HG03558 (cell line): ENCODE data around the gene CCDC12.

Experiments used
- ATAC-seq: cut with Tn5 transposase; IDR thresholded peaks from one replicate; pipeline ENCODE4 v1.9.1; 2021; ENCODE audit warnings: moderate number of reproducible peaks; ENCODE audit not compliant: unreplicated experiment; ENCODE audit errors: extremely low read depth

The CCDC12 gene

DNA sequence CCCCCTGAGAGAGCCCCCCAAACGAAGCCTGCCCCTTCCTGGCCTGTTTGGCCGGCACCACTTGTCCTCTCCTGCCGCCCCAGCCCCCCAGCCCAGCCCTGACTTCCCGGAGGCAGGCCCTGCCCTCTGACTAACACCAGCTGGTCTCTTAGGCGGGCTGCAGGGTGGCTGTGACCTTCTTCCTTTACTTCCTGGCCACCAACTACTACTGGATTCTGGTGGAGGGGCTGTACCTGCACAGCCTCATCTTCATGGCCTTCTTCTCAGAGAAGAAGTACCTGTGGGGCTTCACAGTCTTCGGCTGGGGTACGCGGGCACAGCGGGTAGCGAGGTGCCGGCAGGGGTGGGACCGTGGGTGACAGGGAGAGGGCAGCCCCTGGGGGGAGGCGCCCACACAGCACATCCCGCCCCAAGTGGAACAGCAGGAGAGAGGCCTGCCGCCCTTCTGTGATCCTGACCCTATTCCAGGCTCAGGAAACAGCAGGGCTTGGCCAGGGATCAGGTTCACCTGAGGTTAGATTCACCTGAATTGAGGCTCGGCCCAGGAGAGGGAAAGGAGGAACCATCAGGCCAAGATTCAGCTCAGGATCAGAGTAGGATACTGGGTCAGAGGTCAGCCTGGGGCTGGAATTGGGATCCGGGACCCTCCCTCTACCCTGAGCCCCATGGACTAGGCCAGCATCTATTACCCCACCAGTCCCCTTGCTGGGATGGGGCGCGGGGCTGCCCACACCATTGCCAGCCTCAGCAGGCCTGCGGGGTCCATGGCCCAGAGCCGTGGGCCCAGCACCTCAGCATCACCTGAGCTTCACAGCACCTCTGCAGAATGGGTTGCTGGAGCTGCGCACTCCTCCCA, 77.2 kb downstream of the CCDC12 start:
- ATAC-seq = no peak

DNA sequence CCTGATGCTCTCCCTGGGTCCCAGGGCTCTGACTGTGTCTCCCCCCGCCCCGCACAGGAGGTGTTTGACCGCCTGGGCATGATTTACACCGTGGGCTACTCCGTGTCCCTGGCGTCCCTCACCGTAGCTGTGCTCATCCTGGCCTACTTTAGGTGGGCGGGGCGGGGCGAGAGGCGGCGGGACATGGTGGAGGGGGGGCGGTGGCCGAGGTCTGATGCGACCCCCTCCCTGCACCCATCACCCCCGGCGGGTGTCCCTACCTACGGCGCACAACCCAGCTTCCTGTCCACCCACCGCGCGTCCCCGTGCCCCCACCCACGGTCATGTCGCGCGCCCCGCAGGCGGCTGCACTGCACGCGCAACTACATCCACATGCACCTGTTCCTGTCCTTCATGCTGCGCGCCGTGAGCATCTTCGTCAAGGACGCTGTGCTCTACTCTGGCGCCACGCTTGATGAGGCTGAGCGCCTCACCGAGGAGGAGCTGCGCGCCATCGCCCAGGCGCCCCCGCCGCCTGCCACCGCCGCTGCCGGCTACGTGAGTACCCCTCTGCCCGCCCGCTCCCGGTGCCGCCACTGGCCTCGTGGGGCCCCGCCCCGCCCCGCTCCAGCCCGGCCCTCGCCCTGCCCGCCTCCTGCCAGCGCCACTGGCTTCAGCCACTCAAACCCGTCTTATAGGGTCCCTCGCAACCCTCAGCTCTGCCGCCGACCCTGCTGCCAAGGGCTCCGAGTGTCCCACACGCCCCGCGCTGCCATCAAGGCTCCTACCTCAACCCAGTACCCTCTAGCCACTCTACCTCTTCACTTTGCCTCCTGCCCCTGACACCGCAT, 78.0 kb downstream of the CCDC12 start:
- no peak for ATAC-seq

DNA sequence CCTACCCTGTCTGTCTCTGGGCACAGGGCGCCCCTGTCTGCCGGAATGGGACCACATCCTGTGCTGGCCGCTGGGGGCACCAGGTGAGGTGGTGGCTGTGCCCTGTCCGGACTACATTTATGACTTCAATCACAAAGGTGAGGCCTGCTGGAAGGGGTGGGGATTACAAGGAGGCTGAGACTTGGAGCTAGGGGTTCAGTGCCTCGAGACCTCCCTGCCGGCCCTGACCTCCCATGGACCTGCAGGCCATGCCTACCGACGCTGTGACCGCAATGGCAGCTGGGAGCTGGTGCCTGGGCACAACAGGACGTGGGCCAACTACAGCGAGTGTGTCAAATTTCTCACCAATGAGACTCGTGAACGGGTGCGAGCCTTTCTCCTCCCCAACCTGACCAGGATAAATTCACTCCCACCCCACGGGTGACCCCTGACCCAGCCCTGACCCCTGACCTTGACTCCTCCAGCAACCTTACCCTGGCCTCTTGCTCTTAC, 78.7 kb downstream of the CCDC12 start:
- no peak for ATAC-seq

DNA sequence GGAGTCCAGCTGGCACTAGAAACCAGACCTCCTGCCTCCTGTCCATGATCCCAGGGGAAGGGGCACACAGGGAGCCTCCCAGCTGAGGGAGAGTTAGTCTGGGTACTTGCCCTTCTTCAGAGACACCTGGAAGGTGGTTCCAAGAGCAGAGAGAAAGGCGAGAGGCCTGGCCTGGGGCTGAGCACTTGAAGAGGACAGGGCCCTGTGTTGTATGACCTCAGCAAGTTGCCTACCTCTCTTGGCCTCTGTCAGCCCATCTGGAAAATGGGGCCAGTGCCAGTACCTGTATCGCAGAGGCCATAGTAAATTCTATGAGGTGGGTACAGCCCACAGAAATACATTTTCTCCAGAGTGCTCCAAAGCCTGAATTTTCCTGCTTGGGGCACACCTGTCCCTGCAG, 79.5 kb downstream of the CCDC12 start:
- no peak for ATAC-seq

DNA sequence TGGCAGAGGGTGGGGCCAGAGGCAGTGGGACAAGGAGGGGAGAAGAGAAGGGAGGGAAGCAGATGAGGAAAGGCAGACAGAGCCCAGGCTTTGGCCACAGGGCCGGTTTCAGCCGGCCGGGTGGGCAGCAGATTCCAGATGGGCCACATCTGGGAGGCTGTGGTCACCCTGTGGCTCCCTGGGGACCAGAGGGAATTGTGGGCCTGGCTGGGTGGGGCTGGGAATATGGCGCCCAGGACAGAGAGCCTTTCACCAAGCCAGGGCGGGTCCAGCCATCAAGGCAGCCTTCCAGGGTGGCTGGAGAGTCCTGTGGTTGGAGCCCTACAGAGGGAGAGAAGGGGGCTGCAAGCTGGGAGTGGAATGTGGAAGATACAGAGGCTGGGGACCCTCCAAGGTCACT, 80.2 kb downstream of the CCDC12 start:
- no peak for ATAC-seq

DNA sequence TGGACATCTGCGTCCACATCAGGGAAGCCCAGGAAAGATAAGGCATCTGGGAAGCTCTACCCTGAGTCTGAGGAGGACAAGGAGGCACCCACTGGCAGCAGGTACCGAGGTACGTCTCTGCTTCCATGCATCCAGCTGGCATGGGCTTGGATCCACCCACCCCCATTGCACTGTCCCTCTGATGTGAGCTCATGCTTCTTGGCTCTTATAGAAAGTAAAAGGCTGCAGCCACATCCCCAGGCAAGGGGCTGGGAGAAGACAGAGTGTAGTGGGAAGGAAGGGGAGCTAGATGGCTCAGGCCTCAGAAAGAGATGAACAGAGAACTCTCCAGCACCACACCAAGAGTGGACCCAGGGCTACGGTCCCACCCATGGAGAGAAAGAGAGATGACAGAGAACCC, 80.8 kb downstream of the CCDC12 start:
- no peak for ATAC-seq

DNA sequence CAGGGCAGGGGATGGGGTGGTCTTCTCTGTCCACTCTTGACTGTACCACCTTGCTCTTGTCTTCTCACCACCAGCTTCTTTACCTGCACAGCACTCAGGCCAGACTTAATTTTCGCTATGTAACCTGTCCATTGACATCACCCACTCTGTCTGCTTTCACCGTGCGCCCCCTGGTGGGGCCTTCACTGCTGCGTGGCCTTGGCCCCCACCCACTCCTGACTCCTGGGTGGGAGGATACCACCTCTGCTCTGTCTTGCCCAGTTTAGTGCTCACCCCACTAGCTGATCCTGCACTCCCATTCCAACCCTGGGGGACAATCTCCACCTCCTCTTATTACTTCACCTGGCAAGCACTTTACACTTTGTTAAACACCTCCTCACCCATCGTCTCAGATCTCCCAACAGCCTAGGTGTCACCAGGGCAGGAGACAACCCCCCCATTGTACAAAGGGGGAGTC, 81.3 kb downstream of the CCDC12 start:
- no peak for ATAC-seq

DNA sequence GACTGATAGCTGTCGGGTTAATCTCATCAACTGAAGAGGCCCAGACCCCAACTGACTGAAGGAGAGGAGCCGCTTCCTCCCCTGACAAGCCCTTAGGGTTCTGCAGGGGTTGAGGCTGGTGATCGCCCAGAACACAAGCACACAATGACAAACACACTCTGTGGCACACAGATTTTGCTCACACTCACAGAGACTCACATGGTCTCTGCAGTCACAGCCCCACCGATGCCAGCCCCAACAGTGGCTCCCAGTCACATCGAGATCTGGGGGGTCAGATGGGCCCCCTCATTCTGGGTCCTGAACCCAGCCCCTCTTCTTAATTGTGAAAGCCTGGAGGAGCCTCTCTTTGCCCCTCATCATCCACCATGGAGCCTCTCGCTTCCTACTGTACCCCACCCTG, 82.3 kb downstream of the CCDC12 start:
- no peak for ATAC-seq

DNA sequence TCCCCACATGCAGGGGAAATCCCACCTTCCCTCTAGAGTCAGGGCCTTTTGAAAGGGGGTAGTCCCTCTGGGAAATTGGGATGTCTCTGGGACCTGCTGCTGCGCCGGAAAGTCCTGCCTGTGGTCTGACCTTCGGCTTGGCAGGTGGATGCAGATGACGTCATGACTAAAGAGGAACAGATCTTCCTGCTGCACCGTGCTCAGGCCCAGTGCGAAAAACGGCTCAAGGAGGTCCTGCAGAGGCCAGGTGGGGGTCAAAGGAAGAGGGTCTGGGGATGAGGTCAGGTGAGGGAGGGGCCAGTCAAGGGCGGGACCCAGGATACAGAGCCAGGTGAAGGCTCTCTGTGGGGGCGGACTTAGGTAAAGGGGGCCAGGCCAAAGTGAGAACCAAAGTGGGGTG, 82.8 kb downstream of the CCDC12 start:
- no peak for ATAC-seq

DNA sequence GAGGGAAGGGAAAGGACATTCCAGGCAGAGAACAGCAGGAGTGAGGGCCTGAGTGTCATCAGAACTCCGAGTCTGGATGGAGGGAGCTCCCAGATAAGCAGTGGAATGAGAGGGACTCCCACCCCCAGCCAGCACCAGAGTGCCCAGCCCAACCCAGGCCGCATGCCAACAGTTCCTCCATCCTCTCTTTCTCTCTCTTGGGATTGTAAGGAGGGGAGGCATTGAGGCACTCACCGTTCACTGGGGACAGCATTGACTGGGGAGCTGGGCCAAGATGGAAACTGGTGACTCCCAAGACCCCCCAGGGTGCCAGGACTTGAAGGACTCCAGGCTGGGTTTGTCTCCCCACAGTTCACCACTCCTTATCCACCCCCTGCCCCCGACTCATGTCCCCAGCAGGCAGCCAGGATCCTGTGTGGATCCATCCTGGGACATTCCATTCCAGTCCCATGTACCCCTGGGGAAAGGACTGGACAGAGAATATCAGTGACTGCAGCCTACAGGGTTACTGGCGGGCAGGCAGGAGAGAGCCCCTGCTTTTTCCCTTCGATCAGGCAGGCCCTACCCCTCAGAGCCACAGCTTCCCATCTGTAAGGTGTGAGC, 83.3 kb downstream of the CCDC12 start:
- no peak for ATAC-seq

DNA sequence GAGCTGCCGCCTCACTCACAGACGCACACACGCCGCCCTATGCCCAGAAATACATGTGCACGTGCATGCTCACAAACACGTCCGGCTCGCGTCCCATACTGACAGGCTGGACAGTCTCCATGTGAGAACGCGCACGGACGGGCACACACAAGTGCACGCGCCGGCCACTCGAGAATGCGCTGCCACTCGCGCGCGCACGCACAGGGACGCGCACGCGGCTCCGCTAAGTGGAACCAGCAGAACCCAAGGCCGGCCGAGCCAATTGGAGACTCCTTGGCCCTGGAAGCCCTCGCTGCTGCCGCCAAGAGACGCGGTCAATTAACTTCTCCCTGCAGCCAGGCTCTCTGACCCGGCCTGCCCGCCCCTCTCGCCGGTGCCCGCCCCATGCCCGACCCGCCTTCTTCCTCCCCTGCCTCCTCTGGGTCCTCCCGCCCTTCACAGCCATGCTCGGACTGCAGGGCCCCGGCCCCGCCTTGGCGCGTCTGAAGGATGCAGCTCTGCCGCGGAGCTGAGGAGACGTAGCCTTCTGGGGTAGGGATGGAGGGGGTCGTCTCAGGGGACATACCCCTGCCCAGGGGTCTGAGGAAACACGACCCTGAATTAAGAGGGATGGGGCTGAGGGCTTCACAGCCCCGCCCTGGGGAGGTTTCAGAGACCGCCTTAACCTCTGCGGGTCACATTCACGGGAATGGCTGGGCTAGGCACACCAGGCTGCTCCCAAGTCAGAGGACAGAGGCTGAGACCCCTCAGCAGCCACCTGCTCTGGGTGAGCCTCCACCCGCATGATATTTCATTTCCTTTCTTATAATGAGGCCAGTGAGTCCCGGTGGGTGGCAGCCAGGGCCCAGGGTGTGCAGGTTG, 84.0 kb downstream of the CCDC12 start:
- no peak for ATAC-seq

DNA sequence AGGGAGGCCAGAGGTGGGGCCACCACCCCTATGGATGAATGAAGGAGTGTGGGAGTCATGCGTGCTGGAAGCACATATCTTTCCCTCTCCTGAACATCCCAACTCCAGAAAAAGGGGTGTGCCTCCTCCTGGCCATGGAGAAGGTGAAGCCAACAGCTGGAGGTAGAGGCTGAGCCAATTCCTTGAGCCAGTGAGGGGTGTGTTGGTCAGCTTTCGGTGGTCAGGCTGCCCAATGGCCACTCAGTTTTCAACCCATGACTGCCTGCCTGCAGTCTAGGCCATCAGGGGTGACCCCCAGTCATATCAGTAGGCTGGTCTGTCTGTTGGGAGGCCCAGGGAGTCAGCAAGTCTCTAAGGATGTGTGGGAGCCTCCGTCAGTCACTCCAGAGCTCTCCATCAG, 85.4 kb downstream of the CCDC12 start:
- no peak for ATAC-seq

DNA sequence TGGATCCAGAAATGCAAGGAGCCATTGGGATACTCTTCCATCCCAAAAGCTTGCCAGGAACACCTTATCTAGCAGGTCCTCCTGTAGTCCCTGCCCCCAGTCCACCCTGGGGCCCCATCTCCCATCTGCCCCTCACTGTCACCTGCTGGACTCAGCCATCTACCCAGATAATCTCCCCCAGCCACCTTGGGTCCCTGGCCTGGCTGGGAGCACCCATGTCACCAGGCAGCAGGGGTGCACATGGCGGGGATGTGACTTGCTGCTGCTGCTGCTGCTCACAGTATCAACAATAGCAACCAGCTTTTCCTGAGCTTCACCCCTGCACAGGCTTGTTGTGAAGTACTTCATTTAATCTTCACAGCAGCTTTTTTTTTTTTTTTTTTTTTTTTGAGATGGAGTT, 86.4 kb downstream of the CCDC12 start:
- ATAC-seq = no peak

DNA sequence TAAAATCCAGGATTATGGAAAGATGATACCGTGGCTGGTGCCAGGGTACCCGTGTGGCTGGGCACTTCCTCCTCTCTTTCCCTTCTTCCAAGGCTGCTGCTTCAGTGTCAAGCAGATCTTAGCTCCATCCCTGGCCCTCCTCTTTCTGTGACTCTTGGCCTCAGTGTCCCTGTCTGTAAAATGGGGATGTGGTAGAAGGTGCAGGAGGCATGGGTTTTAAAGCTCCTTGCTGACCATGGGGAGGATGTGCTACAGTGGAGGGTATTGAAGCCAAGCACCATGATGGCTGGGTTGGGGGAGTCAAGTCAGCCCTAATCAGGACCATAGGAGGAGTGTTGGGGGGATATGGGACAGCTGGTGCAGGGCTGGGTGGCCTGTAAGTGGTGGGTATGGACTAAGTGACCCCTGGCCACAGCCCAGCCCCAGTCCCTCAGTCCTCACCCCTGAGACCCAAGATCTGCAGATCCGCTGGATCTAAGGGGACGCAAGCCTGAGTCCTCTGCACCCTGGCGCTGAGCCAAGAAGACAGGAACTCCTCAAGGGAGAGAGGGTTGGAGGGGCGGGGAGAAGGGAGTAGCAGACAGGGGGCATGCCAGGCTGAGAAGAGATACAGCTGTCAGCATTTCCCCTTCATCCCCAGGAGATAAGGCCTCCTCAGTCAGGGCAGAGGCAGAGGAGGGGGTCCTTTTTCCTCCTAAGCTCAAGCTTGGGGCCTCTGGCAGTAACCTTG, 87.0 kb downstream of the CCDC12 start:
- no peak for ATAC-seq

DNA sequence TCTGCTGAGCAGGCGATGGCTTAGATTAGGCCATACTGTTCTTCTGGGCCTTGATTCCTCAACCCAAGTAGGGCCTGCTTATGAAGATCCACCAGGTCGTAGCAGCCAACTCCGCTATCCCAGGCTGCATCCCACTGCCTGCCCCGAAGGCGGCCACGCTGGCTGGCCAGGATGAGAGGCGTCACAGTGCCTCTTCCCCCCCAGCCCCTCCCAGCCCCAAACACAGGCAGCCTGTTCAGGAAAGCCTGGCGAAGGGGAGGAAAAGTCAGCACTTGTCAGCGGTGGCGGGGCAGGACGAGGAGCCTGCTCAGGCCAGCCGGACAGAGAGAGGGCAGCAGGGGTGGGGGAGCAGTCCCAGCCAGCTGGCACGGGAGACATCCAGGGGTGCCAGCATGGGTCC, 87.8 kb downstream of the CCDC12 start:
- ATAC-seq = no peak

DNA sequence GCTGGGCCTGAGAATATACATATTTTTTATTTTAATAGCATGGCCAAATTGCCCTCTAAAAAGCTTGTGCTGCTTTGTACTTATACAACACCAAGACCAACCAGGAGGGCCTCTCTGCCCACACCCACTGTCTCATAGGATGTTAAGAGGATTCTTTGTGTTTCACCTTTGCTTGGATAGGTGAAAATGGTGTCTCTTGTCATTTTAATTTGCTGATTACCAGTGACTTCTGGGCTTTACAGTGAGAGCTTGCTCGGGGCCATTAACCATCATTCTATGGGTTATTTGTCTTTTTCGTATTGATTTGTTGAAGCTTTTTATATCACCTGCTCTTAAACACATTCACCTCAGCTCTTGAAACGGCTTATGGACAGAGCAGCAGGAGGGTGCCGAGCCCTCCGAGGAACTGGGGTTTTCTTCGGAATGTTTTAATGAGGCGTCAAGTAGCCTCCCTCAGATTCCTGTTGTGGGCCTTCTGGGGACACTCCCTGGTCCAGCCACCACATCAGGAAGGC, 88.5 kb downstream of the CCDC12 start:
- no peak for ATAC-seq

DNA sequence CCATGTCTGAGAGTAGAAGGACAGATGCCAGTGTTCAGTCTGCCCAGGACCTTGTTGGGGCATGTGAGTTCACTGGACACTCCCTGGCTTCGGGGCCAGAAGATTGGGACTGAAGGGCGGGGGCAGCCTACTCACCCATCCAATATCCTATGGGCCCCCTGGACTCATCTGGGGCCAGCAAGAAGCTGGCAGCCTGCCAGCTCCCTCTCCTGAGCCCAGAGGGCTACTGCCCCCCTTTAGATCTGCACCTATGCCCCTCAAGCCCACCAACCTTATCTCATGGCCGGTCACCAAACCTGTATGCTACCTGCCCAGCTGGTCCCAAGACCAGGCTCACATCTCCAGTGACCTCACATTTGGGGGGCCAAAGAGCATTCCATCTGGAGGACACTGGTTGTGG, 90.9 kb downstream of the CCDC12 start:
- no peak for ATAC-seq

DNA sequence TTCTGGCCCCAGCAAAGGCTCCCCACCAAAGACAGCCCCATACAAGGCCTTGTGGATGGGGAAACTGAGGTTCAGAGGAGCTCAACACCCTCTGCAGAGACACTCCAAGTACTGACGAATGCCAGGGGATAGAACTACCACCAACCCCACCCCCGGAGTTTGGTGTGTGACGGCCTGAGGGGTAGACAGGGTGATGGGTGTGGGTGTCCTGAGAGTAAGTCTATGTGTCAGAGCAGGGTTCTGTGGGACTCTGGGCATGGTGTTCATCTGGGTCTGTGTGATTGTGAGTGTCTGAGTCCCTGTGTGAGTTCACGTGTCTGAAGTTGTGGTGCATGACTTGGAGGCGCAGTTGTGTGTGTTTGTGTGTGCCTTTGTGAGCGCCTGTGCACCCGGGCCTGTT, 91.6 kb downstream of the CCDC12 start:
- no peak for ATAC-seq

DNA sequence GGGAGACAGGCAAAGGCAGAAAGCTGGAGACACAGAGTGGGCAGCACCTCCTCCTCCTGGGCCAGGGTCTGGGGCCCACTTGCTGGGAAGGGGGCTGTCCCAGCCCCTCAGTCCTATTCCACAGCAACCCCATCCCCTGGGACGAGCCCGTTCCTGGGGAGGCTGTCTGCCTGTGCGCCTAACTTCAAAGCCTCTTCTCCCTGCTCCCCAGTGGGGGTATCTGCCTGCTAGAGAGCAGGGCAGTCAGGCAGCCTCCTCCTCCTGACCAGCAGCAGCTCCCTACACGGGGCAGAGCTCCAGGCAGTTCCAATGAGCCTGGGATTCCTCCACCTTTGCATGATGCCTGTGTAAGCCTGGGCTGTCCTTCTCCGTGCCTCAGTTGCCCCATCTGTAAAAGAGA, 92.1 kb downstream of the CCDC12 start:
- ATAC-seq = no peak
